Measurements from ENCODE around the gene ZNF780B. TPM values are rescaled to one million over a fixed set of nuclear protein-coding genes. Genes with fewer than 3 reads are reported as not detected.
A peak's percentile ranks its signal among the peaks of the same experiment; 100 is the strongest.

Gene ZNF780B
- 21.8 TPM for polyA plus RNA-seq
- long read RNA-seq, donor 1, full-length matches to known transcripts: 1 of 1 reads
- long read RNA-seq, donor 1, partial matches to known transcripts: 0 of 1 reads
- long read RNA-seq, donor 1, other reads (novel, unspliced or antisense): 0 of 1 reads
- long read RNA-seq, donor 2, full-length matches to known transcripts: 1 of 1 reads
- long read RNA-seq, donor 2, partial matches to known transcripts: 0 of 1 reads
- long read RNA-seq, donor 2, other reads (novel, unspliced or antisense): 0 of 1 reads
- long read RNA-seq, donor 3: 0 reads
- long read RNA-seq, donor 4: 0 reads
- long read RNA-seq, donor 5: 0 reads
- long read RNA-seq, donor 6, partial matches to known transcripts: 0 of 1 reads
- long read RNA-seq, donor 6, other reads (novel, unspliced or antisense): 0 of 1 reads
- long read RNA-seq, donor 7, full-length matches to known transcripts: 1 of 1 reads
- long read RNA-seq, donor 7, partial matches to known transcripts: 0 of 1 reads
- long read RNA-seq, donor 7, other reads (novel, unspliced or antisense): 0 of 1 reads
- long read RNA-seq, donor 8, full-length matches to known transcripts: 1 of 1 reads
- long read RNA-seq, donor 8, partial matches to known transcripts: 0 of 1 reads
- long read RNA-seq, donor 8, other reads (novel, unspliced or antisense): 0 of 1 reads
- long read RNA-seq, donor 9: 0 reads
- long read RNA-seq, donor 10: 0 reads
- long read RNA-seq, donor 11, full-length matches to known transcripts: 1 of 1 reads
- long read RNA-seq, donor 11, partial matches to known transcripts: 0 of 1 reads
- long read RNA-seq, donor 11, other reads (novel, unspliced or antisense): 0 of 1 reads

GRCh38 chr19:40055832-40056504 is at the start of gene ZNF780B:
Gene ZNF780B (minus strand): TSS chr19:40056231. CDS start chr19:40050332, 5,899 bp downstream.
- no CpG with 5 or more reads among the region's 41 CpGs for WGBS (ENCODE audit: insufficient coverage, low lambda C conversion rate)
- peaks cover 20% of the 10 kb centered on the region for H3K9me3 ChIP-seq (ENCODE audit: control insufficient read depth, low read depth, low read length)
- no peaks in the 10 kb centered on the region for H3K36me3 ChIP-seq (ENCODE audit: control insufficient read depth, insufficient read depth, low read length)
- H3K27ac ChIP-seq (ENCODE audit: low read length): peak within 1 kb of the TSS; percentile 58
- no peaks in the 10 kb centered on the region for H3K4me1 ChIP-seq (ENCODE audit: control insufficient read depth, insufficient read depth, low read length)
- peak within 1 kb of the TSS; percentile 70 for H3K4me3 ChIP-seq (ENCODE audit: low read length)
- peak; percentile 54 to 88 for DNase-seq
- no peaks in the 10 kb centered on the region for H3K27me3 ChIP-seq (ENCODE audit: control insufficient read depth, insufficient read depth, low read length)

GRCh38 chr19:40104754-40105153 is 48.7 kb upstream of the ZNF780B start:
- 83% methylated on average over 1 of the region's 1 CpG for WGBS (ENCODE audit: insufficient coverage, low lambda C conversion rate)
- no peaks in the 10 kb centered on the region for H3K27me3 ChIP-seq (ENCODE audit: control insufficient read depth, insufficient read depth, low read length)
- no peak overlapping the region for H3K4me3 ChIP-seq (ENCODE audit: low read length)
- peaks cover 3% of the 10 kb centered on the region for H3K9me3 ChIP-seq (ENCODE audit: control insufficient read depth, low read depth, low read length)
- H3K36me3 ChIP-seq (ENCODE audit: control insufficient read depth, insufficient read depth, low read length): no peaks in the 10 kb centered on the region
- no peaks in the 10 kb centered on the region for H3K4me1 ChIP-seq (ENCODE audit: control insufficient read depth, insufficient read depth, low read length)
- H3K27ac ChIP-seq (ENCODE audit: low read length): no peak overlapping the region
- no peak for DNase-seq

- Histone ChIP-seq H3K27ac (ENCODE audit: low read length) (no peak overlapping the region), H3K27me3 (ENCODE audit: control insufficient read depth, insufficient read depth, low read length) (no peaks in the 10 kb centered on the region), H3K36me3 (ENCODE audit: control insufficient read depth, insufficient read depth, low read length) (no peaks in the 10 kb centered on the region), H3K4me1 (ENCODE audit: control insufficient read depth, insufficient read depth, low read length) (no peaks in the 10 kb centered on the region), H3K9me3 (ENCODE audit: control insufficient read depth, low read depth, low read length) (no peaks in the 10 kb centered on the region), H3K4me3 (ENCODE audit: low read length) (no peak overlapping the region)
- 89% methylated on average over 1 of the region's 4 CpGs for WGBS (ENCODE audit: insufficient coverage, low lambda C conversion rate)
- no peak for DNase-seq
Observed at GRCh38 chr19:40103600-40103999, 47.6 kb upstream of the ZNF780B start.

- no peak overlapping the region for H3K4me3 ChIP-seq (ENCODE audit: low read length)
- no peaks in the 10 kb centered on the region for H3K9me3 ChIP-seq (ENCODE audit: control insufficient read depth, low read depth, low read length)
- H3K4me1 ChIP-seq (ENCODE audit: control insufficient read depth, insufficient read depth, low read length): no peaks in the 10 kb centered on the region
- WGBS (ENCODE audit: insufficient coverage, low lambda C conversion rate): no CpG with 5 or more reads among the region's 1 CpG
- no peak overlapping the region for H3K27ac ChIP-seq (ENCODE audit: low read length)
- no peaks in the 10 kb centered on the region for H3K27me3 ChIP-seq (ENCODE audit: control insufficient read depth, insufficient read depth, low read length)
- no peaks in the 10 kb centered on the region for H3K36me3 ChIP-seq (ENCODE audit: control insufficient read depth, insufficient read depth, low read length)
- no peak for DNase-seq
Observed at GRCh38 chr19:40101813-40102212, 45.8 kb upstream of the ZNF780B start.

- WGBS (ENCODE audit: insufficient coverage, low lambda C conversion rate): no CpG with 5 or more reads among the region's 1 CpG
- Histone ChIP-seq H3K27ac (ENCODE audit: low read length) (no peak overlapping the region), H3K36me3 (ENCODE audit: control insufficient read depth, insufficient read depth, low read length) (no peaks in the 10 kb centered on the region), H3K4me1 (ENCODE audit: control insufficient read depth, insufficient read depth, low read length) (no peaks in the 10 kb centered on the region), H3K4me3 (ENCODE audit: low read length) (no peak overlapping the region), H3K27me3 (ENCODE audit: control insufficient read depth, insufficient read depth, low read length) (peaks cover 5% of the 10 kb centered on the region), H3K9me3 (ENCODE audit: control insufficient read depth, low read depth, low read length) (no peaks in the 10 kb centered on the region)
- DNase-seq: no peak
Observed at GRCh38 chr19:40093416-40093815, 37.4 kb upstream of the ZNF780B start.

GRCh38 chr19:40091205-40092129 is 35.4 kb upstream of the ZNF780B start:
- Histone ChIP-seq H3K36me3 (ENCODE audit: control insufficient read depth, insufficient read depth, low read length) (no peaks in the 10 kb centered on the region), H3K4me1 (ENCODE audit: control insufficient read depth, insufficient read depth, low read length) (no peaks in the 10 kb centered on the region), H3K27me3 (ENCODE audit: control insufficient read depth, insufficient read depth, low read length) (peaks cover 5% of the 10 kb centered on the region), H3K27ac (ENCODE audit: low read length) (peak overlapping the region; percentile 93), H3K4me3 (ENCODE audit: low read length) (peak overlapping the region; percentile 91), H3K9me3 (ENCODE audit: control insufficient read depth, low read depth, low read length) (peaks cover 3% of the 10 kb centered on the region)
- 29% methylated on average over 2 of the region's 10 CpGs for WGBS (ENCODE audit: insufficient coverage, low lambda C conversion rate)
- no peak for DNase-seq

GRCh38 chr19:40090241-40091204 is 34.5 kb upstream of the ZNF780B start, which contains the start of gene ZNF780A:
Gene ZNF780A (minus strand): TSS chr19:40090943. CDS start chr19:40084753, 6,190 bp downstream.
- peaks cover 5% of the 10 kb centered on the region for H3K27me3 ChIP-seq (ENCODE audit: control insufficient read depth, insufficient read depth, low read length)
- 0% methylated on average over 1 of the region's 47 CpGs for WGBS (ENCODE audit: insufficient coverage, low lambda C conversion rate)
- peak; percentile 61 to 87 for DNase-seq

GRCh38 chr19:40089462-40089861 is 33.4 kb upstream of the ZNF780B start:
- 100% methylated on average over 2 of the region's 4 CpGs for WGBS (ENCODE audit: insufficient coverage, low lambda C conversion rate)
- Histone ChIP-seq H3K9me3 (ENCODE audit: control insufficient read depth, low read depth, low read length) (peaks cover 3% of the 10 kb centered on the region), H3K27ac (ENCODE audit: low read length) (no peak overlapping the region), H3K27me3 (ENCODE audit: control insufficient read depth, insufficient read depth, low read length) (no peaks in the 10 kb centered on the region), H3K4me3 (ENCODE audit: low read length) (peak overlapping the region; percentile 91), H3K36me3 (ENCODE audit: control insufficient read depth, insufficient read depth, low read length) (peaks cover 2% of the 10 kb centered on the region), H3K4me1 (ENCODE audit: control insufficient read depth, insufficient read depth, low read length) (no peaks in the 10 kb centered on the region)
- DNase-seq: no peak

More at GRCh38 chr19:40090241-40091204, 34.5 kb upstream of the ZNF780B start, which contains the start of gene ZNF780A:
- Histone ChIP-seq H3K4me3 (ENCODE audit: low read length) (peak within 1 kb of the TSS; percentile 91), H3K36me3 (ENCODE audit: control insufficient read depth, insufficient read depth, low read length) (no peaks in the 10 kb centered on the region), H3K27ac (ENCODE audit: low read length) (peak within 1 kb of the TSS; percentile 93), H3K9me3 (ENCODE audit: control insufficient read depth, low read depth, low read length) (peaks cover 3% of the 10 kb centered on the region), H3K4me1 (ENCODE audit: control insufficient read depth, insufficient read depth, low read length) (no peaks in the 10 kb centered on the region)
